ENCODE measurements around the gene CNTNAP3B. TPM values are rescaled to one million over a fixed set of nuclear protein-coding genes. Genes with fewer than 3 reads are reported as not detected.
"Not testable (repeated sequence)": the region's sequence is repeated elsewhere in the genome, so short reads cannot be mapped to it uniquely, and the experiment has no call there.

CNTNAP3B gene
- total RNA-seq, 1 donor from 2014 or later: 7.6 TPM

DNA sequence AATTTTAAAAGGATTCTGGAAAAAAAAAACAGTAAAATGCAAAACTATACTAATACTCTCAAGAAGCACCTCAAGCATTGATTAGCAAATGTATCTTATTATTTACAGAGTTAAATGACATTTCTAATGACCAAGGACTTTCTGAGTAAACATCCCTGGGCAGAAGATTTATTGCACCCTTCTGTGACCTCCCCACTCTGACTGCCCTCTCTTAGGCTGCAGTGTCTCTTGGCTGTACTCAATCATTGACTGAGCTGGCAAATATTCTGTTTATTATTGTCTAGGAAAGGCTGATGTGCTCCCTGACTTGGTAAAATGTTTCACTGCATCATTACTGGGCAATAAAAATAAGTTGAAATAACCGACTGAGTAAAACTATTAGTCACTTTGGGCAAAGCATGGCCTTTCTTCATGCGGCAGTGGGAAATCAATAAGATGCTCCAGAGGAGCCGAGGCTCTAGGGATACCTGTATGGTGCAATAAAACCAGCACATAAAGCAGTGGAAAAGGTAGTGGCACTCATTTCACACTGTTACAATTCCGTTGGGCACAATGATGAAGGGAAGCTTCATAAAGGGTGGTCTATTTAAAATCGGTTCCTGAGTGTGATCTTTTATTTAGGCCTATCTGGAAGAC, 151.1 kb downstream of the CNTNAP3B start:
- DNase-seq: not testable (repeated sequence)

DNA sequence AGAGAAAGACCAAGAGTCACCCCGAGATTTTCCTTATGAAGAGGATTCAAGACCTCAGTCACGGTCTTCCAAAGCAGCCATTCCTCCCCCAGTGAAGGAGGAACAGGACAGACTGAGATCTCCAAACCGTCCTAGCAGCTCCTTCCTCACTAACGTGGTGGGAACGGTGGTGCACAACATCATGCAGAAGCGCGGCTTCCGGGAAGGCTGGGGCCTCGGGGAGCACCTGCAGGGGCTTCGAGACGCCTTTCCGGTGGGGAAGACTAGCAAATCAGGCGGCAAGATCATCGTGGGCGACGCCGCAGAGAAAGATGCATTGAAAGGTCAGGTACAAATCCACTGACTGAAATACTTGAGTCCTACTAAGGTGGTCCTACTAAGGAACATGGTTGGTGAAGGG, 154.3 kb downstream of the CNTNAP3B start:
- not testable (repeated sequence) for DNase-seq

DNA sequence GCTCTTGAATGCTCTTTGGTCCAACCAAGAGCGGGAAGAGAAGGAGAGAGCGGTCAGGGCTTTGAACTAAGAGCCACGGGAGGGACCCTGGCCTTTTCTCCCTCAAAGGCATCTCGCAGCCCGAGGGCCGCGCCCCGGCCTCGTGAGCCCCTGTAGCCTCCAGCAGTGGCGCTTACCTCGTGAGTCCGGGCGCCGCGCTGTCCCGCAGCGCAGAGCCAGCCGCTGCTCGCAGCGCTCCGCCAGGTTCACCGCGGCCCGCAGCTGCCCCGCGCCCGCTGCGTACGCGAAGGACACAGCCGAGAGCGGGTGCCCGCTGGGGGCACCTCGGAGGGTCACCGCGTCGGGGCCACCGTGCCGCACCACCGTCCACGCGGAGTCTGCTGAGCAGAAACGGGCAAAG, 176.2 kb downstream of the CNTNAP3B start:
- DNase-seq: not testable (repeated sequence)

DNA sequence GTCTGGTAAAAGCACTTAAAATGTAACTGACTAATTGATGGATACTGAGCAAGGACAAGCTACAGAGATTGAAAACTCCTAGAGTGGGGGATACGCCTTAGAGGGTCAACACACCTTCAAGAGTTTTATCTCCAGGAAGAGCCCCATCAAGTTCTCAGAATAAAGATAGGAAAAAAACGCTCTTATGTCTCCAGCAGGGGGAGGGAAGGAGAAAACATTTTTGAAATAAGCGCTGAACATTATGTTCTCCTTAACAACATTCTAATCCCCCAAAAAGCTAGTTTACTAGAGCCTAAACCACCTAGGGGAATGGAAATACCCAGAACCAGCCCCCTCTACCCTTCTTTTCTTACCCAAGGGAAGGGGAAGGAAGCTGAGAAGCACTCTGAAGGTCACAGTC, 187.5 kb downstream of the CNTNAP3B start:
- not testable (repeated sequence) for DNase-seq

DNA sequence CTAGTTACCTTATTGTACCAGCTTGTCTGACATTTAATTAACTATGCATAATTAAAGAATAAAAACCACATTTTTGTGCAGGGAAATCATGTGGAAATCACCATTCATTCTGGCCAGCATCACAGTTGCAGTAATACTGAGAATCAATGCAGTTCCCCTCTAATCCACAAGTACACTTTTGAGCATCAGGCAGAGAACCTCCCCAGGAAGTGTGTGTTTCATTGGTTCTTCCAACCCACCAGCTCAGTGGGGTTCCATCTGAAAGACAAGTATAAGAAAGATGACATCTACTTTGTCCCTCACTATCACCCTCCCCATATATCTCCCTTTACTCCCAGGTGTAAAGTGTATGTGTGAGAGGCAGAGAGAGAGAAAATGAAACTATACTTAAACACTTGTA, 191.1 kb downstream of the CNTNAP3B start:
- not testable (repeated sequence) for DNase-seq

DNA sequence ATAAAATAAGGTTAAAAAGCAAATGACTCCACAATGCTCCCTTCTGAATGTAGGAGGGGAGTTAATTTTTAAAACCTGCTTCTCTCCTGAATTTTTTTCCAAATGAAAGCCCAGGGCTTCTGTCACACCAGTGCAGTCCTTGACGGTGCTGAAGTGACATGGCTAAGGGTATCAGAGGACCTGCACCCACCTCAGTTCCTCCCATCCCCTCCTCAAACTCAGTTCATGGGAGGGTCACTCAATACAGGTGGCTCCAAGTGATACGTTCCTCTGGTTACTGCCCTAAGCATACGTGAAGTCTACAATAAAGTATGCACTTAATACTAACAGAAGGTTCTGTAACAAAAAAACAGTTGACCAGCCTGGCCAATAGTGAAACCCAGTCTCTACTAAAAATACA, 193.5 kb downstream of the CNTNAP3B start:
- DNase-seq: not testable (repeated sequence)

DNA sequence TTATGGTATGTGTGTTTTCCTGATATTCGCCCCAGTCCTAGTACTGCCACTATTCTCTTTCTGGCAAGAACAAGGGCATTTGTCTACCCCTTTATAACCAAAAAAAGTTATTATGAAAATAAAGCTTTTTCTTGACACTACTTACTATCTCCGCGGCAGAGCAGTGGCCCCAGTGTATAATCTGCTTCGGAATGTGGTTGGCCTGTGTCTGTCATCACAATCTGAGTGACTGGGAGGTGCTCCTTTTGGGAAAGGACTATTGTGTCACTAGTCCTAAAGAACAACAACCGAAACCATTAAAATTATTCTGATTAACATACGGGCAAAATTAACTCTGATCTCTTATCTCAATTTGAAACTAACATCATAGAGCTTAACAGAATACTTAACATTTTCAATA, 200.1 kb downstream of the CNTNAP3B start:
- DNase-seq: not testable (repeated sequence)

DNA sequence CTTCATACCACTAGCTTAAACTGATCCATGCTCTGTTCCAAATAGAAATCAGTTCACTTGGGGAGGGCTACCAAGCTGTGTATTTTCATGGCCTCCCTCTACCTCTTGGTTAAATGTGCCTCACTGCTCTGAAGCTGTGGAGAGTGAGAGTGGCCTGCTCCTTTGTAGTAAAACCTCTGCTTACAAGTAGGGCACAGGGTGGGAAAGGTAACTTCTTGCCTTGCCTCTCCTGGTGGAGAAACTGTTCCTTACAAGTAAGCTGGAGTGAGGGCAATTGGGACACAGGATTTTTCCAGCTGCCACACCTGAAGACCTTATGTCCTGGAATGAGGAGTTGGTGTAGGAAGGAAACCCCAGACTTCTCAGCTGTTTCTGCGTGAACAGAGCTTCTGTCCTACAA, 211.9 kb downstream of the CNTNAP3B start:
- DNase-seq: not testable (repeated sequence)

DNA sequence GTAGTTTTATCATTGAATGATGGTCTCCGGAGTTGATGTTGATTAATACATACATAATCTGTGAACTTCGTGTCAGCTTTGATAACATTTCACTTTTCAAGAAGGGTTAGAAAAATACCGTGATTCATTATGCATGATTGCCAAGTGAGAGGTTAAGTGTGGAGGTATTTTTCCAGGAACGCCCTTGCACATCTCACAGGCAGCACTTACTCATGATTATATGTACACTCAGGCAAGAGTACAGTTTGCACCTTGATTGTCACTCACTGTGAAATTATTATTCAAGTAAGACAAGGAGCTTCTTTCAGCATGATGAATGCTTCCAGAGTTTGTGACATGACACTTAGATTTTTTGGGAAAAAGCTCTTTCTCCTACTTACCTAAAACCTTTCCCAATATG, 223.7 kb downstream of the CNTNAP3B start:
- DNase-seq: not testable (repeated sequence)

DNA sequence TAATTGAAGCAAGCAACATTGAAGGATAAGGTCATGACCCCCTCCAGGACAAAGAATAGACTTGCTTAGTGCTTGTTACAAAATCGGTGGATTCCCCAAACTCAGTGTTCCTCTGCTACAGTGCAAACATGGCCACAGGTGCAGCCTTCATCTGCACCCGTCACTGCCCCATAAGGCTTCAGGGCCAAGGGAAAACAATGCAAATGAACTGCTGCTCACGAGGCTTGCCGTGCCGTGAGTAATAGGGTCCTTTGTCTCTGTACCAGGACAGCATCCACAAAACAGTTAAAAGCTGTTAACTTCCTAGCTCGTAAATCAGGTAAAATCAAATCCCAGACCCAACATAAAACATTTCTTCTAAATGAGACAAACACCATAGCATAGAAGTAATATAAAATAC, 226.5 kb downstream of the CNTNAP3B start:
- not testable (repeated sequence) for DNase-seq

DNA sequence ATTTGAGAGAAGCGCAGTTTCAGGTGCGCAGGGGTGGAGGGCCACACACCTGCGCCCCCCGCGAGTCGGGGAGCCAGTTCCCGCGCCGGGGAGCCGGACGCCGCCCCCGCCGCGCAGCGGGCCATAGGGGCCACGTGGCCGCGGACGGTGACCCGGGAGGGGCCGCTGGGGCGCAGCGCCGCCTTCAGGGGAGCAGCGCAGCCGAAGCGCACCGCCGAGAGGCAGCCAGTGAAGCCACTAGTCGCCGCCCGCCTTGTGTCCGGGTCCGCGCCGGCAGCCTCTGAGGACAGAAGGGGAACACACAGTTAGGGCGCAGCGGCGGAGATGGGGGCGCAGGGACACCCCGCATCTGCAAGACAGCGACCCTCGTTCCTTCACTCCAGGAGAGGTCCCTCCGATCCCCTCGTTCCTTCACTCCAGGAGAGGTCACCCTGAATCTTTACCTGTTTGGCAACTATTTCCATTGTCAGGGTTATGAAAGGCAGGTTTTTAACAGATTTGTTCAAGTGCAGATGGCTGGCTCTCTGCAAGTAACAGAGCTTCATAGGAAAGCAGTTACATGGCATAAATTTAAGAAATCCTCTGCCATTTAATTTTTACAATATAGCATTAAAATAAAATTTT, 230.4 kb downstream of the CNTNAP3B start:
- DNase-seq: not testable (repeated sequence)

DNA sequence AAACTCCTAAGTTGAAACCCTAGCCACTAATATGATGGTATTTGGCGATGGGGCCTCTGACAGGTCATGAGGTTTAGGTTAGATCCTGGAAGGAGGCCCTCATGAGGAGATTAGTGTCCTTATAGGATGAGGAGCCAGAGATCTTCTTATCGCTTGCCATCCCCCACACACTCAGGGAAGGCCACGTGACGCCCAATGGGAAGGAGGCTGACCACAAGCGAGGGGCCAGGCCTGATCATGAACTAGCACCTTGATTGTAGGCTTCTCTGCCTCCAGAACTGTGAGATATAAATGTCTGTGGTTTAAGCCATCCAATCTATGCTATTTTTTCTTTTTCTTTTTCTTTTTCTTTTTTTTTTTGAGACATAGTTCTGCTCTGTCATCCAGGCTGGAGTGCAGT, 254.7 kb downstream of the CNTNAP3B start:
- not testable (repeated sequence) for DNase-seq

DNA sequence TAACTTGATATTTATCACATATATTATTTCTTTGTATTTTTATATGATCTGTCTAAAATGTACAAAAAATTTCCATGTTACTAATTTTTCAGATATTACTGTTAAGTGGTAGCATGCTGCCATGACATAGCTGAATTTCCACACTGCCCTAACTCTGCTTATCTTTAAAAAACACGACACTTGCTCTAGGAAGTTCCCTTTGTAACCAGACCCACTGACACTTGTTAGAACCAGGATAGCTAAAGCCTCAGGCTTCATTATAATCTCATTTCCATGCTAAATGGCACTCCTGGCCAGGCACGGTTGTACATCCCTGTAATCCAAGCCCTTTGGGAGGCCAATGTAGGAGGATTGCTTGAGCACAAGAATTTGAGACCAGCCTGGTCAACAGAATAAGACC, 273.8 kb downstream of the CNTNAP3B start:
- not testable (repeated sequence) for DNase-seq

DNA sequence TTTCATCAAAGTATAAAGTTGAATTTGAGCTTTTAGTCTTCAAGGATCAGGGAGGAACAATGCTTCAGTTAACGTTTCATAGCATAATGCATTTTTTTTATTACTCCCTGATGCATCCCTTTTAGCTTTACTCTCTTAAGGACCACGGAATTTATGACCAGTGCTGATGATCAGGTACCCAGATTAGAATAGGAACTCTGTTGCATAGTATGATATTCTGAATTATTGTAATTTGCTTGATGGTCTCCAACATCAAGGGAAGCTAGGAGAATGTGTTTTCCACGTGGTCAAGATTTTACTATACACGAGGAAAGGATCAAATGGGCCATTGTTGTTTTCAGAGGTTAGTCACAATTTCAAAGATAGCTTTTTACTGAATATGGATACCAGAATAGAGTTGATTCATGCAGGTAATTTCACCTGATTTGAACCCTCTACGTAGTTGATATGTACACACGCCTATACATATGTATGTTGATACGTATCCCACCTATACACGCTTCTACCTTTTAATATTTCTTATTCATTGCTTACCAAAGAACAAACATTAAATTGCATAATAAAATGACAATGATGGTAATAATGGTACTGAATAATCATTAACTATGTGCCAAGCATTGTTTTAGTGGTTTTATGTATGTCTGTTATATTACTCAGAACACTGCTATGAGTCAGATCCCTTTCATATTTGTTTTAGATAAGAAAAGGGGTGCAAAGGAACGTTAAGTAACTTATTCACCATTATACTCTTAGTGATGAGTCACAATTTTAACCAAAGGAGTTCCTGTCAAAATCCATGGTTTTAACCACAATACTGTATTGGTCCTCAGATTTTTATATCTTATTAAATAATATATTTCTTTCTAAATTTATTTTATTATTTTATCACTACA, 277.1 kb downstream of the CNTNAP3B start:
- DNase-seq: not testable (repeated sequence)

DNA sequence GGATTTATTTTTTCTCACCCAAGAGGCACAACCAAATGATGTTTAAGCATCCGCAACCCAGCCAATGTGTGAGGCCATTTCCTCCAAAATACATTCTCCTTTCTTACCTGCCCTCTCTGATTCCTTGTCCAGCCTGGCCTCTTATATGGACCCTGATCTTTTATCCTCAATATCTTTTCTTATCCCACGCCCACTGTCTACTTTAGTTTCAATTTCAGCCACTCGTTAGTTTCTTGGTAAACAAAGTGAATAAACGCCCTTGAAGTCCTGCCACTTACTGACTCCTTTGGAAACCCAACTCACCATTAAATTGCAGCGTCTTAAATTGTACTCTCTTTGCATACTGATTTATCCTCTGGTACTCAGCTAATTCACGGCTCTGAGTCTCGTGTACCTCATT, 281.4 kb downstream of the CNTNAP3B start:
- not testable (repeated sequence) for DNase-seq

Small RNA genes lying within 50 kb of the gene (small RNA-seq; reads per million reads assigned to genes)
- not detected for gene RN7SL343P (ENCODE audit: low replicate concordance)

Other genes starting within 250 kb of the CNTNAP3B start
- gene SPATA31A6, start 54.2 kb upstream of the CNTNAP3B start, total RNA-seq: not detected